ENCODE data around the gene CMIP.

DNA sequence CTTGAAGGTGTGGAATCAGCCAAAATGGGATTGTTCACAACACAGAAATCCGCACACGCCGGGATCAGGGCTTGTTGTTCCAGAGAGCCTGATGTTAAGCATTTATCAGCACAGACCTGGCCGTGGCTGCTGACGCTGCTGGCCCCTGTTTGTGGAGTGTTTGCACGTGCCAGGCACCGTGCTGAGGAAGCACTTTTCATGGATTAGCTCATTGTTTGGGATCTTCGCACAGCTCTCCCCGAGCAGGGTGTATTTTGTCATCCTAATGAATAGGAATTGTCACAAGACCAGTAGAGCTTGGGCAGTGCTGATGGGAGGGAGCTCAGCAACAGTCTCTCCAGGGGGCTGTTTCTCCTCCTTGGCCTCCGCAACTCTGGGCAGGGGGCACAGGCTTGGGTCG, 174.1 kb downstream of the CMIP start:
- TF ChIP-seq POLR2A (IDR thresholded peaks at IDR 0.05) (no peak), CTCF (IDR thresholded peaks at IDR 0.05) (no peak)

All from Peyer's patch (tissue), 4 donors.